ENCODE results near the gene PFKP.

DNA sequence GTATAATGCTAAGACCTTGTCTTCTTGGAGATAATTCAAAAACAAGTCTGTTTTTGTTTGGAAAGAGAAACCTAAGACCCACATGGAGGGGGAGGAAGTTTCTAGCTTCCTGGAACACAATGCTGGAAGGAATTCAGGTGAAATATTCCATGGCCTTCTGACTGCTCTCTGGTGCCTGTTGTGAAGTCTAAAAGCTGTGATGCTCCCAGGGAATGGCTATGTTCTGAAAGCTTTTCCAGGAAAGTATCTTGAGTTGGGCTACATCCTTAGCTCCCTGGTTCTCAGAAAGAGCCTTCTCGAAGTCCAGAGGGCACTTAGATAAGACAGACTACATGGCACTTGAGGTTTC lies 12.5 kb upstream of the PFKP start:
- TF ChIP-seq CTCF (IDR thresholded peaks at IDR 0.05; ENCODE audit: poor library complexity), result no peak
- TF ChIP-seq EZH2 (IDR thresholded peaks at IDR 0.05; ENCODE audit: borderline replicate concordance), result no peak
